ENCODE measurements around the gene CAPN11. TPM values are rescaled to one million over a fixed set of nuclear protein-coding genes. Genes with fewer than 3 reads are reported as not detected.
"Not testable (repeated sequence)": the region's sequence is repeated elsewhere in the genome, so short reads cannot be mapped to it uniquely, and the experiment has no call there.

CAPN11 gene
- polyA plus RNA-seq, 1 experiment: 0.04 TPM

DNA sequence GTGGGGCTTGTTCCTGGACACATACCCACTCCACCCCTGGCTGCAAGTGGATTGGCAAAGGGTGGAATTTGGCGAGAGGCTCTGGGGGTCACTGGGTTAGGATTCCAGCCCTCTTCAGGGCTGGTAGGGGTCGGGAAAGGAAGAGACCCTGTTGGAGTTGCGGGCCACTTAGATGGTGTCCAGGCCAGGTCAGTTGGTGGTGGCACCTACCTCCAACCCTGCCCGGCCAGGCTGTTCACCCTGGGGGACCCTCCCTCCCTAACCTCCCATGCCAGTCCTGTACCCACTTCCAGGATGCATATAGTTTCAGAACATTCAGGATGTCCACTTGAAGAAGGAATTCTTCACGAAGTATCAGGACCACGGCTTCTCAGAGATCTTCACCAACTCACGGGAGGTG, 21.0 kb downstream of the CAPN11 start:
- Histone ChIP-seq H3K4me3 (ENCODE audit: low read depth, low read length) (no peak overlapping the region), H3K27me3 (ENCODE audit: control insufficient read depth, insufficient read depth, low read length) (peaks cover 2% of the 10 kb centered on the region), H3K36me3 (ENCODE audit: control insufficient read depth, insufficient read depth, low read length) (no peaks in the 10 kb centered on the region)
- no peak for DNase-seq (ENCODE audit: low read depth)
- POLR2A ChIA-PET: no interaction called here
- TF ChIP-seq, protein P1, sequence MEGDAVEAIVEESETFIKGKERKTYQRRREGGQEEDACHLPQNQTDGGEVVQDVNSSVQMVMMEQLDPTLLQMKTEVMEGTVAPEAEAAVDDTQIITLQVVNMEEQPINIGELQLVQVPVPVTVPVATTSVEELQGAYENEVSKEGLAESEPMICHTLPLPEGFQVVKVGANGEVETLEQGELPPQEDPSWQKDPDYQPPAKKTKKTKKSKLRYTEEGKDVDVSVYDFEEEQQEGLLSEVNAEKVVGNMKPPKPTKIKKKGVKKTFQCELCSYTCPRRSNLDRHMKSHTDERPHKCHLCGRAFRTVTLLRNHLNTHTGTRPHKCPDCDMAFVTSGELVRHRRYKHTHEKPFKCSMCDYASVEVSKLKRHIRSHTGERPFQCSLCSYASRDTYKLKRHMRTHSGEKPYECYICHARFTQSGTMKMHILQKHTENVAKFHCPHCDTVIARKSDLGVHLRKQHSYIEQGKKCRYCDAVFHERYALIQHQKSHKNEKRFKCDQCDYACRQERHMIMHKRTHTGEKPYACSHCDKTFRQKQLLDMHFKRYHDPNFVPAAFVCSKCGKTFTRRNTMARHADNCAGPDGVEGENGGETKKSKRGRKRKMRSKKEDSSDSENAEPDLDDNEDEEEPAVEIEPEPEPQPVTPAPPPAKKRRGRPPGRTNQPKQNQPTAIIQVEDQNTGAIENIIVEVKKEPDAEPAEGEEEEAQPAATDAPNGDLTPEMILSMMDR (IDR thresholded peaks at IDR 0.05; ENCODE audit: insufficient read depth, low read depth, low read length): no peak
- CTCF ChIA-PET: interaction anchor here (1.3 to 2.1 kb wide), 4 partner anchors 48 to 160 kb away, joined by 3 to 7 read pairs (median 6); no protein-coding TSS in a partner anchor

DNA sequence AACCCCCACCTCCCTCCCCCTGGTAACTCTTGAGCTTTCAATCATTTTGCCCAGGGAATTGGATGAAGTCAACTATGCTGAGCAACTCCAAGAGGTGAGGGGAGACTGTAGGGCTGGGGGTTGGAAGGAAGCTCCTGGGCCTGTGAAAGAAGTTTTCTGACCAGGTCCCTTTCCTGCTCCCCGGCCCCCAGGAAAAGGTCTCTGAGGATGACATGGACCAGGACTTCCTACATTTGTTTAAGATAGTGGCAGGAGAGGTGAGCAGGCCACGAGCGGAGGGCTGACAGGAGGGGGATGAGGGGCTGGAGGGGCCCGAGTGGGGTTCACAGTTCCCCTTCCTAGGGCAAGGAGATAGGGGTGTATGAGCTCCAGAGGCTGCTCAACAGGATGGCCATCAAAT, 21.8 kb downstream of the CAPN11 start:
- Histone ChIP-seq H3K36me3 (ENCODE audit: control insufficient read depth, insufficient read depth, low read length) (no peaks in the 10 kb centered on the region), H3K4me3 (ENCODE audit: low read depth, low read length) (no peak overlapping the region), H3K27me3 (ENCODE audit: control insufficient read depth, insufficient read depth, low read length) (peaks cover 2% of the 10 kb centered on the region)
- TF ChIP-seq, protein P1 (IDR thresholded peaks at IDR 0.05; ENCODE audit: insufficient read depth, low read depth, low read length): no peak
- ChIA-PET POLR2A (interaction anchor here (0.5 kb wide), 1 partner anchor 153 kb away, joined by 3 read pairs; no protein-coding TSS in a partner anchor), CTCF (interaction anchor here (0.9 to 1.3 kb wide), 3 partner anchors 42 to 88 kb away, joined by 3 to 7 read pairs (median 3); no protein-coding TSS in a partner anchor)
- DNase-seq (ENCODE audit: low read depth): no peak

DNA sequence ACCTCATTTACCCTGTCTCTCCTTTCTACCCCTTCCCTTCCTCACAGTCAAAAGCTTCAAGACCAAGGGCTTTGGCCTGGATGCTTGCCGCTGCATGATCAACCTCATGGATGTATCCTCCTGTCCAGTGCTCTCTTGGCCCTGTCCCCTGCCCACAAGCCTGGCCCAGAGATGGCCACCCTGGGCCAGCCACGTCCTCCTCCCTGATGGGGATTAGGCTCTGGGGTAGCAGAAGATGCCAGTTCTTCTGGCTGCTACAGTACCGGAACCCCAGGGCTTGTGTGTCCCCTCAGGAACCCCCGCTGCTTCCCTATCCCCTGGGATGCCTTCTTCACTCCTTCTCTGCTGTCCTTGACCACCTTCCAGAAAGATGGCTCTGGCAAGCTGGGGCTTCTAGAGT, 22.3 kb downstream of the CAPN11 start:
- TF ChIP-seq, protein P1 (IDR thresholded peaks at IDR 0.05; ENCODE audit: insufficient read depth, low read depth, low read length): no peak
- Histone ChIP-seq H3K4me3 (ENCODE audit: low read depth, low read length) (no peak overlapping the region), H3K36me3 (ENCODE audit: control insufficient read depth, insufficient read depth, low read length) (no peaks in the 10 kb centered on the region), H3K27me3 (ENCODE audit: control insufficient read depth, insufficient read depth, low read length) (peaks cover 2% of the 10 kb centered on the region)
- ChIA-PET CTCF (interaction anchor here (0.9 to 1.3 kb wide), 3 partner anchors 42 to 87 kb away, joined by 3 to 7 read pairs (median 3); no protein-coding TSS in a partner anchor), POLR2A (interaction anchor here (0.5 kb wide), 1 partner anchor 152 kb away, joined by 3 read pairs; no protein-coding TSS in a partner anchor)
- no peak for DNase-seq (ENCODE audit: low read depth)

DNA sequence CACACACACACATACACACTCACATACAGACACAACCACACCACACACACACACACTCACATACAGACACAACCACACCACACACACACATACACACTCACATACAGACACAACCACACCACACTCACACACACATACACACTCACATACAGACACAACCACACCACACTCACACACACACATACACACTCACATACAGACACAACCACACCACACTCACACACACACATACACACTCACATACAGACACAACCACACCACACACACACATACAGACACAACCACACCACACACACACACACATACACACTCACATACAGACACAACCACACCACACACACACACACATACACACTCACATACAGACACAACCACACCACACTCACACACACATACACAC, 23.2 kb downstream of the CAPN11 start:
- POLR2A ChIA-PET; DNase-seq (ENCODE audit: low read depth); H3K36me3 ChIP-seq (ENCODE audit: control insufficient read depth, insufficient read depth, low read length); H3K27me3 ChIP-seq (ENCODE audit: control insufficient read depth, insufficient read depth, low read length); CTCF ChIA-PET; H3K4me3 ChIP-seq (ENCODE audit: low read depth, low read length): not testable (repeated sequence)

DNA sequence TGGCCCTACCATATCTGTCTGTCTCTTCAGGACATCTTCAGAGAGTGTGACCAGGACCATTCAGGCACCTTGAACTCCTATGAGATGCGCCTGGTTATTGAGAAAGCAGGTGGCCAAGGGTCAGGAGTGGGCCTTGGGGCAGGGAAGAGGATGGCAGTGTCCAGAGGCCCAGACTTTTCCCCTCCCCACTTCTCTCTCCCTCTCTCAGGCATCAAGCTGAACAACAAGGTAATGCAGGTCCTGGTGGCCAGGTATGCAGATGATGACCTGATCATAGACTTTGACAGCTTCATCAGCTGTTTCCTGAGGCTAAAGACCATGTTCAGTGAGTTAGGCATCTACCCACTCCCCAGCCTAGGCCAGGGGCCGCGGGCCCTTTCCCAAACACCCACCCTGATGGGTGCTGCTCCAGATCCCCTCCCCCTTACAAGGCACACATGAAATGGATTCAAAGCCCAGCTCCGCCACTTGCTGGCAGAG, 24.3 kb downstream of the CAPN11 start:
- POLR2A ChIA-PET: no interaction called here

More for the DNA sequence above, 24.3 kb downstream of the CAPN11 start:
- H3K36me3 ChIP-seq (ENCODE audit: control insufficient read depth, insufficient read depth, low read length): no peaks in the 10 kb centered on the region
- CTCF ChIA-PET: no interaction called here
- TF ChIP-seq, protein P1 (IDR thresholded peaks at IDR 0.05; ENCODE audit: insufficient read depth, low read depth, low read length): no peak
- no peak overlapping the region for H3K4me3 ChIP-seq (ENCODE audit: low read depth, low read length)
- no peak for DNase-seq (ENCODE audit: low read depth)
- peaks cover 2% of the 10 kb centered on the region for H3K27me3 ChIP-seq (ENCODE audit: control insufficient read depth, insufficient read depth, low read length)
